LHCN-M2 (cell line): ENCODE data around the gene SCAF8. TPM values are rescaled to one million over a fixed set of nuclear protein-coding genes. Genes with fewer than 3 reads are reported as not detected.

Experiments used
- DNase-seq: peaks from one replicate; pipeline ENCODE4 v3.0.0-alpha.2; 2012; ENCODE audit warnings: low read depth
- total RNA-seq: library from RNA; depleted of rRNA; stranded (reverse); fragments of >200 nt; gene quantifications from 2 replicates; pipeline ENCODE4 v1.2.3, GENCODE V29; 2014

Gene SCAF8
- total RNA-seq, 1 experiment from 2014 or later, result 30.7 TPM

GRCh38 chr6:154829970-154830369 lies 96.8 kb downstream of the SCAF8 start:
- no peak for DNase-seq

- DNase-seq, result no peak
Measured at GRCh38 chr6:154830771-154831170, 97.6 kb downstream of the SCAF8 start.

- no peak for DNase-seq
Measured at GRCh38 chr6:154835307-154835706, 102.1 kb downstream of the SCAF8 start.

GRCh38 chr6:154839546-154839945 lies 106.3 kb downstream of the SCAF8 start:
- no peak for DNase-seq

GRCh38 chr6:154840363-154840762 lies 107.1 kb downstream of the SCAF8 start:
- DNase-seq, result no peak

- DNase-seq, result no peak
Measured at GRCh38 chr6:154841109-154841508, 107.9 kb downstream of the SCAF8 start.

- peak; percentile 11 for DNase-seq
Measured at GRCh38 chr6:154842833-154843232, 109.6 kb downstream of the SCAF8 start.

- DNase-seq, result no peak
Measured at GRCh38 chr6:154847318-154847717, 114.1 kb downstream of the SCAF8 start.

GRCh38 chr6:154848580-154848979 lies 115.4 kb downstream of the SCAF8 start:
- peak; percentile 73 for DNase-seq

GRCh38 chr6:154849475-154849874 lies 116.3 kb downstream of the SCAF8 start:
- DNase-seq, result no peak

- no peak for DNase-seq
Measured at GRCh38 chr6:154852687-154853086, 119.5 kb downstream of the SCAF8 start.

- DNase-seq, result no peak
Measured at GRCh38 chr6:154857529-154857928, 124.3 kb downstream of the SCAF8 start.

GRCh38 chr6:154861825-154862224 lies 128.6 kb downstream of the SCAF8 start:
- DNase-seq, result no peak

GRCh38 chr6:154862536-154862935 lies 129.3 kb downstream of the SCAF8 start:
- DNase-seq, result no peak

- no peak for DNase-seq
Measured at GRCh38 chr6:154864066-154864430, 130.8 kb downstream of the SCAF8 start.

GRCh38 chr6:154865291-154865690 lies 132.1 kb downstream of the SCAF8 start:
- peak; percentile 29 for DNase-seq

- DNase-seq, result peak; percentile 64
Measured at GRCh38 chr6:154868143-154868594, 135.0 kb downstream of the SCAF8 start.

- DNase-seq, result no peak
Measured at GRCh38 chr6:154872542-154873114, 139.4 kb downstream of the SCAF8 start.

GRCh38 chr6:154873546-154873945 lies 140.3 kb downstream of the SCAF8 start:
- DNase-seq, result no peak

GRCh38 chr6:154874773-154875592 lies 141.8 kb downstream of the SCAF8 start:
- DNase-seq, result no peak

GRCh38 chr6:154876486-154877280 lies 143.5 kb downstream of the SCAF8 start:
- DNase-seq, result no peak

- DNase-seq, result no peak
Measured at GRCh38 chr6:154878871-154879491, 145.8 kb downstream of the SCAF8 start.
